K562 (cell line): ENCODE data around the gene AK5.

ENCODE experiments used
- RCOR1 ChIP-seq, 2 experiments: IDR thresholded peaks; 2 replicates each; pipeline ENCODE4 v1.6.1; 2012; ENCODE audit warnings: low read depth in 2 of 2, low read length in 2 of 2, borderline replicate concordance in 1 of 2, improper control_type of control experiment in 1 of 2
- ZBTB8A ChIP-seq: fragments of 450-650 bp; IDR thresholded peaks from 2 replicates; pipeline ENCODE4 v1.6.1; 2018; ENCODE audit warnings: mild to moderate bottlenecking, moderate library complexity; ENCODE audit not compliant: partially characterized antibody
- TF ChIP-seq, protein P1 (sequence below), 3 experiments: IDR thresholded peaks in 2 of 3; conservative IDR thresholded peaks in 1 of 3; 2 replicates each; pipeline ENCODE4 v1.5.1; 2011 to 2012; ENCODE audit warnings: low read length in 3 of 3, mild to moderate bottlenecking in 3 of 3, control low read depth in 2 of 3, improper control_type of control experiment in 1 of 3, inconsistent platforms in 1 of 3, low read depth in 1 of 3, mixed read lengths in 1 of 3, moderate library complexity in 1 of 3; ENCODE audit not compliant: insufficient read depth in 2 of 3

DNA sequence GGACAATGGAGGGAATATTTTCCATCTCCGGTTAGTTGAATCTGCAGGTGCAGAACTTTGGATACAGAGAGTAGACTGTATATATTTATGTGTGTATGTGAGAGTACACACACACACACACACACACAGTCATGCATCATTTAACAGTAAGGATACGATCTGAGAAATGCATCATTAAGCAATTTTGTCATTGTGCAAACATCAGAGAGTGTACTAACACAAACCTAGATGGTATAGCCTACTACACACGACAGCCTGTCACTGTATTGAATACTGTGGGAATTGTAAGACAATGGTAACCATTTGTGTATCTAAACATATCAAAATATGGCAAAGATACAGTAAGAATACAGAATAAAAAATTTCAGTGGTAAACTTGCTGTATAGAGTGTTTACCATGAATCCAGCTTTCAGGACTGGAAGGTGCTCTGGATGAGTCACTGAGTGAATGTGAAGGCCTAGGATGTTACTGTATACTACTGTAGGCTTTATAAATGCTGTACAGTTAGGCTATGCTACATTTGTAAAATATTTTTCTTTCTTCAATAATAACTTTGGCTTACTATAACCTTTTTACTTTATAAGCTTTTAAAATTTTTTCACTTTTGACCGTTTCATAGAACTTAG is 262.1 kb downstream of the AK5 start:
- TF ChIP-seq, protein P1, sequence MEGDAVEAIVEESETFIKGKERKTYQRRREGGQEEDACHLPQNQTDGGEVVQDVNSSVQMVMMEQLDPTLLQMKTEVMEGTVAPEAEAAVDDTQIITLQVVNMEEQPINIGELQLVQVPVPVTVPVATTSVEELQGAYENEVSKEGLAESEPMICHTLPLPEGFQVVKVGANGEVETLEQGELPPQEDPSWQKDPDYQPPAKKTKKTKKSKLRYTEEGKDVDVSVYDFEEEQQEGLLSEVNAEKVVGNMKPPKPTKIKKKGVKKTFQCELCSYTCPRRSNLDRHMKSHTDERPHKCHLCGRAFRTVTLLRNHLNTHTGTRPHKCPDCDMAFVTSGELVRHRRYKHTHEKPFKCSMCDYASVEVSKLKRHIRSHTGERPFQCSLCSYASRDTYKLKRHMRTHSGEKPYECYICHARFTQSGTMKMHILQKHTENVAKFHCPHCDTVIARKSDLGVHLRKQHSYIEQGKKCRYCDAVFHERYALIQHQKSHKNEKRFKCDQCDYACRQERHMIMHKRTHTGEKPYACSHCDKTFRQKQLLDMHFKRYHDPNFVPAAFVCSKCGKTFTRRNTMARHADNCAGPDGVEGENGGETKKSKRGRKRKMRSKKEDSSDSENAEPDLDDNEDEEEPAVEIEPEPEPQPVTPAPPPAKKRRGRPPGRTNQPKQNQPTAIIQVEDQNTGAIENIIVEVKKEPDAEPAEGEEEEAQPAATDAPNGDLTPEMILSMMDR (IDR thresholded peaks at IDR 0.05 in 2 of 3, conservative IDR thresholded peaks at IDR 0.05 in 1 of 3; ENCODE audit: insufficient read depth in 2 of 3, low read depth in 1 of 3, low read length in 3 of 3): no peak
- TF ChIP-seq RCOR1 (IDR thresholded peaks at IDR 0.05; ENCODE audit: borderline replicate concordance in 1 of 2, low read depth in 2 of 2, low read length in 2 of 2): no peak
- no peak for TF ChIP-seq ZBTB8A
